Right kidney (tissue), 1 donor: ENCODE measurements around the gene GIPC2.
A peak's percentile ranks its signal among the peaks of the same experiment; 100 is the strongest.
"Not testable (repeated sequence)": the region's sequence is repeated elsewhere in the genome, so short reads cannot be mapped to it uniquely, and the experiment has no call there.

ENCODE experiments used
- DNase-seq: peaks from one replicate; pipeline ENCODE4 v3.0.0-alpha.2; 2016

Gene GIPC2

GRCh38 chr1:78094639-78095038 is 48.9 kb downstream of the GIPC2 start:
- no peak for DNase-seq

- no peak for DNase-seq
These were observed 49.8 kb downstream of the GIPC2 start for GRCh38 chr1:78095593-78095992.

- no peak for DNase-seq
These were observed 50.3 kb downstream of the GIPC2 start for GRCh38 chr1:78096017-78096416.

- no peak for DNase-seq
These were observed 51.2 kb downstream of the GIPC2 start for GRCh38 chr1:78096976-78097375.

- no peak for DNase-seq
These were observed 55.3 kb downstream of the GIPC2 start for GRCh38 chr1:78101051-78101450.

- no peak for DNase-seq
These were observed 55.7 kb downstream of the GIPC2 start for GRCh38 chr1:78101514-78101913.

- DNase-seq: no peak
These were observed 56.3 kb downstream of the GIPC2 start for GRCh38 chr1:78102082-78102481.

- no peak for DNase-seq
These were observed 57.1 kb downstream of the GIPC2 start for GRCh38 chr1:78102916-78103315.

- no peak for DNase-seq
These were observed 58.6 kb downstream of the GIPC2 start for GRCh38 chr1:78104322-78104721.

GRCh38 chr1:78109659-78110058 is 63.9 kb downstream of the GIPC2 start:
- not testable (repeated sequence) for DNase-seq

GRCh38 chr1:78113156-78113916 is 67.6 kb downstream of the GIPC2 start:
- no peak for DNase-seq

- peak; percentile 42 for DNase-seq
These were observed 68.5 kb downstream of the GIPC2 start for GRCh38 chr1:78114034-78114956.

- DNase-seq: not testable (repeated sequence)
These were observed 74.7 kb downstream of the GIPC2 start for GRCh38 chr1:78120485-78120884.

- DNase-seq: no peak
These were observed 75.9 kb downstream of the GIPC2 start for GRCh38 chr1:78121710-78122109.

- DNase-seq: no peak
These were observed 76.6 kb downstream of the GIPC2 start for GRCh38 chr1:78122389-78122788.

GRCh38 chr1:78126506-78126905 is 80.7 kb downstream of the GIPC2 start:
- no peak for DNase-seq

GRCh38 chr1:78132174-78132947 is 86.6 kb downstream of the GIPC2 start:
- DNase-seq: no peak

- no peak for DNase-seq
These were observed 87.2 kb downstream of the GIPC2 start for GRCh38 chr1:78132948-78133322.

GRCh38 chr1:78136680-78137079 is 90.9 kb downstream of the GIPC2 start:
- no peak for DNase-seq

- no peak for DNase-seq
These were observed 95.9 kb downstream of the GIPC2 start for GRCh38 chr1:78141531-78142231.

GRCh38 chr1:78142736-78143135 is 97.0 kb downstream of the GIPC2 start:
- DNase-seq: no peak

GRCh38 chr1:78143152-78143551 is 97.4 kb downstream of the GIPC2 start:
- no peak for DNase-seq
